ENCODE measurements around the gene PRKAG1.

- TF ChIP-seq, protein P1, sequence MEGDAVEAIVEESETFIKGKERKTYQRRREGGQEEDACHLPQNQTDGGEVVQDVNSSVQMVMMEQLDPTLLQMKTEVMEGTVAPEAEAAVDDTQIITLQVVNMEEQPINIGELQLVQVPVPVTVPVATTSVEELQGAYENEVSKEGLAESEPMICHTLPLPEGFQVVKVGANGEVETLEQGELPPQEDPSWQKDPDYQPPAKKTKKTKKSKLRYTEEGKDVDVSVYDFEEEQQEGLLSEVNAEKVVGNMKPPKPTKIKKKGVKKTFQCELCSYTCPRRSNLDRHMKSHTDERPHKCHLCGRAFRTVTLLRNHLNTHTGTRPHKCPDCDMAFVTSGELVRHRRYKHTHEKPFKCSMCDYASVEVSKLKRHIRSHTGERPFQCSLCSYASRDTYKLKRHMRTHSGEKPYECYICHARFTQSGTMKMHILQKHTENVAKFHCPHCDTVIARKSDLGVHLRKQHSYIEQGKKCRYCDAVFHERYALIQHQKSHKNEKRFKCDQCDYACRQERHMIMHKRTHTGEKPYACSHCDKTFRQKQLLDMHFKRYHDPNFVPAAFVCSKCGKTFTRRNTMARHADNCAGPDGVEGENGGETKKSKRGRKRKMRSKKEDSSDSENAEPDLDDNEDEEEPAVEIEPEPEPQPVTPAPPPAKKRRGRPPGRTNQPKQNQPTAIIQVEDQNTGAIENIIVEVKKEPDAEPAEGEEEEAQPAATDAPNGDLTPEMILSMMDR (conservative IDR thresholded peaks at IDR 0.05; ENCODE audit: low read length): no peak
- TF ChIP-seq EZH2phosphoT487 (IDR thresholded peaks at IDR 0.05; ENCODE audit: borderline replicate concordance): no peak
These were observed 42.6 kb upstream of the PRKAG1 start for GRCh38 chr12:49061157-49061650.

Data from Loucy (cell line).